Erythroblast (primary cell): ENCODE measurements around the gene APELA.

Source experiments
- GATA1 ChIP-seq: IDR thresholded peaks from 2 replicates; pipeline ENCODE4 v1.6.1; 2011; ENCODE audit warnings: low read depth, mild to moderate bottlenecking, control low read depth, low read length, moderate library complexity
- POLR2A ChIP-seq: IDR thresholded peaks from 2 replicates; pipeline ENCODE4 v1.6.1; 2011; ENCODE audit warnings: mild to moderate bottlenecking, low read length

GRCh38 chr4:164894702-164895101, 17.7 kb downstream of the APELA start:
- TF ChIP-seq GATA1 (no peak), POLR2A (no peak)
